Measurements from ENCODE around the gene SLC25A4. TPM values are rescaled to one million over a fixed set of nuclear protein-coding genes. Genes with fewer than 3 reads are reported as not detected.
A peak's percentile ranks its signal among the peaks of the same experiment; 100 is the strongest.

SLC25A4 gene
- total and polyA plus RNA-seq, 8 donors, result 11.3 to 57.3 (median 16.0) TPM

- TF ChIP-seq CTCF (IDR thresholded peaks at IDR 0.05), result no peak
- peak overlapping the region; percentile 47 to 48 for H3K4me3 ChIP-seq
- peak in 1 of 4 donors; percentile 83 for DNase-seq
- intact Hi-C loops (cut with DNase I), result no loop called here
- H3K4me1 ChIP-seq, result peaks cover 4 to 23% of the 10 kb centered on the region in 2 donors
- H3K27me3 ChIP-seq, result peaks cover 8 to 60% of the 10 kb centered on the region in 2 donors
- peak overlapping the region in 1 of 2 donors; percentile 23 for H3K27ac ChIP-seq
- H3K9me3 ChIP-seq, result no peaks in the 10 kb centered on the region
- peak; percentile 60 for ATAC-seq
- H3K36me3 ChIP-seq, result no peaks in the 10 kb centered on the region
Measured at GRCh38 chr4:185127021-185127925, 15.8 kb upstream of the SLC25A4 start.

GRCh38 chr4:185128272-185129119 is 14.6 kb upstream of the SLC25A4 start:
- Histone ChIP-seq H3K27ac (peak overlapping the region; percentile 60 to 64), H3K9me3 (no peaks in the 10 kb centered on the region), H3K4me3 (peak overlapping the region; percentile 47 to 48), H3K36me3 (no peaks in the 10 kb centered on the region), H3K4me1 (peaks cover 4 to 23% of the 10 kb centered on the region in 2 donors), H3K27me3 (peaks cover 8 to 60% of the 10 kb centered on the region in 2 donors)
- intact Hi-C loops (cut with DNase I), result no loop called here
- peak in 1 of 2 donors; percentile 22 for TF ChIP-seq CTCF (IDR thresholded peaks at IDR 0.05)
- peak in 2 of 4 donors; percentile 36 to 78 for DNase-seq
- peak; percentile 74 for ATAC-seq

GRCh38 chr4:185134307-185134869 is 8.7 kb upstream of the SLC25A4 start:
- no peak overlapping the region for H3K4me3 ChIP-seq
- H3K27ac ChIP-seq, result no peak overlapping the region
- H3K4me1 ChIP-seq, result no peaks in the 10 kb centered on the region
- H3K9me3 ChIP-seq, result no peaks in the 10 kb centered on the region
- intact Hi-C loops (cut with DNase I), result loop anchor here in 1 of 2 donors (10.0 kb wide), 1 partner anchor 100 kb away; no protein-coding TSS in a partner anchor
- DNase-seq, result peak in 2 of 4 donors; percentile 48 to 58
- TF ChIP-seq CTCF (IDR thresholded peaks at IDR 0.05), result peak; percentile 64 to 72
- H3K27me3 ChIP-seq, result peaks cover 0 to 14% of the 10 kb centered on the region in 2 donors
- ATAC-seq, result peak; percentile 91
- no peaks in the 10 kb centered on the region for H3K36me3 ChIP-seq

GRCh38 chr4:185137233-185137925 is 5.7 kb upstream of the SLC25A4 start:
- no peaks in the 10 kb centered on the region for H3K36me3 ChIP-seq
- H3K27me3 ChIP-seq, result peaks cover 0 to 18% of the 10 kb centered on the region in 2 donors
- H3K27ac ChIP-seq, result no peak overlapping the region
- no peak for DNase-seq
- H3K4me3 ChIP-seq, result no peak overlapping the region
- no peak for ATAC-seq
- no peak for TF ChIP-seq CTCF (IDR thresholded peaks at IDR 0.05)
- peaks cover 0 to 2% of the 10 kb centered on the region in 2 donors for H3K4me1 ChIP-seq
- intact Hi-C loops (cut with DNase I), result loop anchor here in 1 of 2 donors (10.0 kb wide), 1 partner anchor 103 kb away; no protein-coding TSS in a partner anchor
- H3K9me3 ChIP-seq, result no peaks in the 10 kb centered on the region
